ENCODE results near the gene OPN1SW. TPM values are rescaled to one million over a fixed set of nuclear protein-coding genes. Genes with fewer than 3 reads are reported as not detected.

OPN1SW gene
- total RNA-seq, 3 donors from 2014 or later = not detected

GRCh38 chr7:128800567-128800966 lies 25.0 kb upstream of the OPN1SW start:
- ATAC-seq = no peak
- intact Hi-C loops (cut with DNase I, micrococcal nuclease) = no loop called here
- TF ChIP-seq, protein P1, sequence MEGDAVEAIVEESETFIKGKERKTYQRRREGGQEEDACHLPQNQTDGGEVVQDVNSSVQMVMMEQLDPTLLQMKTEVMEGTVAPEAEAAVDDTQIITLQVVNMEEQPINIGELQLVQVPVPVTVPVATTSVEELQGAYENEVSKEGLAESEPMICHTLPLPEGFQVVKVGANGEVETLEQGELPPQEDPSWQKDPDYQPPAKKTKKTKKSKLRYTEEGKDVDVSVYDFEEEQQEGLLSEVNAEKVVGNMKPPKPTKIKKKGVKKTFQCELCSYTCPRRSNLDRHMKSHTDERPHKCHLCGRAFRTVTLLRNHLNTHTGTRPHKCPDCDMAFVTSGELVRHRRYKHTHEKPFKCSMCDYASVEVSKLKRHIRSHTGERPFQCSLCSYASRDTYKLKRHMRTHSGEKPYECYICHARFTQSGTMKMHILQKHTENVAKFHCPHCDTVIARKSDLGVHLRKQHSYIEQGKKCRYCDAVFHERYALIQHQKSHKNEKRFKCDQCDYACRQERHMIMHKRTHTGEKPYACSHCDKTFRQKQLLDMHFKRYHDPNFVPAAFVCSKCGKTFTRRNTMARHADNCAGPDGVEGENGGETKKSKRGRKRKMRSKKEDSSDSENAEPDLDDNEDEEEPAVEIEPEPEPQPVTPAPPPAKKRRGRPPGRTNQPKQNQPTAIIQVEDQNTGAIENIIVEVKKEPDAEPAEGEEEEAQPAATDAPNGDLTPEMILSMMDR (IDR thresholded peaks at IDR 0.05) = no peak
- no peak for DNase-seq
- Histone ChIP-seq H3K9me3 (no peaks in the 10 kb centered on the region), H3K36me3 (ENCODE audit: low read depth) (no peaks in the 10 kb centered on the region), H3K4me3 (no peak overlapping the region), H3K4me1 (ENCODE audit: low read depth) (no peaks in the 10 kb centered on the region)

GRCh38 chr7:128799451-128799850 lies 23.9 kb upstream of the OPN1SW start:
- no peaks in the 10 kb centered on the region for H3K9me3 ChIP-seq
- no peak overlapping the region for H3K4me3 ChIP-seq
- DNase-seq (no peak), ATAC-seq (no peak)
- TF ChIP-seq, protein P1 (IDR thresholded peaks at IDR 0.05) = no peak
- no peaks in the 10 kb centered on the region for H3K36me3 ChIP-seq (ENCODE audit: low read depth)
- intact Hi-C loops (cut with DNase I, micrococcal nuclease) = no loop called here
- no peaks in the 10 kb centered on the region for H3K4me1 ChIP-seq (ENCODE audit: low read depth)

DNA sequence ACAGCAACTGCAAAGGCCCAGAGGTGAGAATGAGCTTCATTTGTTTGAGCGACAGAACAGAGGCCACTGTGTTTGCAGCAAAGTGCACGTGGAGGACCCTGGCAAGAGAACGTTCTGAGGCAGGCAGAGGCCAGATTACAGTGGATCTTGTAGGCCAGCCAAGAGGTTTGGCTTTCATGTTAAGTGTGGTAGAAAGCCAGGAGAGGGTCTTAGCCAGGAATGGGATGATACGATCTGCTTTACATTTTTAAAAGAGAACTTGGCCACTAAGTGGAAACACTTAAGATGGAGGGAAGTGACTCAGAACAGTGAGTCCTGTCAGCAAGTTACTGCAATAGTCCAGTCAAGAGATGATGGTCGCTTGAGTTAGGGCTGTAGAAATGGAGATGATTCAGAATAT lies 20.7 kb upstream of the OPN1SW start:
- H3K36me3 ChIP-seq (ENCODE audit: low read depth) = no peaks in the 10 kb centered on the region
- intact Hi-C loops (cut with DNase I, micrococcal nuclease) = no loop called here
- no peak for ATAC-seq
- TF ChIP-seq, protein P1 (IDR thresholded peaks at IDR 0.05) = no peak
- DNase-seq = no peak
- no peaks in the 10 kb centered on the region for H3K4me1 ChIP-seq (ENCODE audit: low read depth)
- H3K9me3 ChIP-seq = no peaks in the 10 kb centered on the region
- no peak overlapping the region for H3K4me3 ChIP-seq

GRCh38 chr7:128795129-128795528 lies 19.5 kb upstream of the OPN1SW start:
- TF ChIP-seq, protein P1 (IDR thresholded peaks at IDR 0.05) = no peak
- Histone ChIP-seq H3K4me1 (ENCODE audit: low read depth) (peaks cover 2% of the 10 kb centered on the region), H3K9me3 (no peaks in the 10 kb centered on the region), H3K36me3 (ENCODE audit: low read depth) (no peaks in the 10 kb centered on the region), H3K4me3 (no peak overlapping the region)
- intact Hi-C loops (cut with DNase I, micrococcal nuclease) = no loop called here
- ATAC-seq = no peak
- no peak for DNase-seq

DNA sequence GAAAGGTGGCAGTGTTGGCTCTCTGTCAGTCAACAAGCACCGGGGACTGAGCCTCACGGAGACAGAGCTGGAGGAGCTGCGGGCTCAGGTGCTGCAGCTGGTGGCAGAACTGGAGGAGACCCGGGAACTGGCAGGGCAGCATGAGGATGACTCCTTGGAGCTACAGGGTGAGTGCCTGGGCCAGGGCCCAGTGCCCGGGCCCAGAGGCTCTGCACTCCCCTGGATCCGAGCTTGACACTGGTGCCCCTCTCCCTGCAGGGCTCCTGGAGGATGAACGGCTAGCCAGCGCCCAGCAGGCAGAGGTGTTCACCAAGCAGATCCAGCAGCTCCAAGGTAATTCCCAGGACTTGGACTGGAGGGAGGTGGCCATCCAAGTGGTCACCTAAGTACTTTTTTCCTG lies 18.8 kb upstream of the OPN1SW start:
- Histone ChIP-seq H3K36me3 (ENCODE audit: low read depth) (no peaks in the 10 kb centered on the region), H3K4me1 (ENCODE audit: low read depth) (peaks cover 2% of the 10 kb centered on the region), H3K9me3 (no peaks in the 10 kb centered on the region), H3K4me3 (no peak overlapping the region)
- intact Hi-C loops (cut with DNase I, micrococcal nuclease) = no loop called here
- TF ChIP-seq, protein P1 (IDR thresholded peaks at IDR 0.05) = no peak
- ATAC-seq (no peak), DNase-seq (no peak)

DNA sequence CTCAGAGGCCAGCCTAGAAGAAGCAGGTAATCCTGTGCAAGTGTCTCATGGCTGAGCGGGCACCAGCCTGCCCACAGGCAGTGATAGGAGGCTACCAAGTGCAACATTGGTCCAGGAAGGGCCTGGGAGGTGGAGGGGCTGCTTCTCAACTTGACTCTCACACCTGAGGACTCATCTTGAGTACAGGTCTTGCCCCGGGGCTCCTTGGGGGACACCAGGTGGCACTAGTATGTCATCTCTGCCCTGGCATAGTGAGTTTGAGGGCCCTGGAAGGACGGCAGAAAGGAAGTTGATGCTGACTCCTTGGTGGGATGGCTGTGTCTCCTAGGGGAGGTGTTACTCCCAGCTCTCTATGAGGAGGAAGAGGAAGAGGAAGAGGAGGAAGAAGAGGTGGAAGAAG lies 18.4 kb upstream of the OPN1SW start:
- TF ChIP-seq, protein P1 (IDR thresholded peaks at IDR 0.05) = no peak

More for the DNA sequence above, 18.4 kb upstream of the OPN1SW start:
- no peaks in the 10 kb centered on the region for H3K9me3 ChIP-seq
- DNase-seq = peak in 1 of 3 donors; percentile 17
- no peak overlapping the region for H3K4me3 ChIP-seq
- ATAC-seq = no peak
- peaks cover 2% of the 10 kb centered on the region for H3K4me1 ChIP-seq (ENCODE audit: low read depth)
- H3K36me3 ChIP-seq (ENCODE audit: low read depth) = no peaks in the 10 kb centered on the region
- intact Hi-C loops (cut with DNase I, micrococcal nuclease) = no loop called here

All from mucosa of descending colon (tissue), 3 donors.